GM19193 (cell line): ENCODE measurements around the gene ROS1.

Experiments used
- POLR2A ChIP-seq: IDR thresholded peaks from 4 replicates; pipeline ENCODE4 v1.6.1; 2011; ENCODE audit not compliant: insufficient read depth, insufficient read length; ENCODE audit errors: extremely low read depth

The ROS1 gene

GRCh38 chr6:117399924-117400323 is 25.8 kb downstream of the ROS1 start:
- TF ChIP-seq POLR2A, result no peak

DNA sequence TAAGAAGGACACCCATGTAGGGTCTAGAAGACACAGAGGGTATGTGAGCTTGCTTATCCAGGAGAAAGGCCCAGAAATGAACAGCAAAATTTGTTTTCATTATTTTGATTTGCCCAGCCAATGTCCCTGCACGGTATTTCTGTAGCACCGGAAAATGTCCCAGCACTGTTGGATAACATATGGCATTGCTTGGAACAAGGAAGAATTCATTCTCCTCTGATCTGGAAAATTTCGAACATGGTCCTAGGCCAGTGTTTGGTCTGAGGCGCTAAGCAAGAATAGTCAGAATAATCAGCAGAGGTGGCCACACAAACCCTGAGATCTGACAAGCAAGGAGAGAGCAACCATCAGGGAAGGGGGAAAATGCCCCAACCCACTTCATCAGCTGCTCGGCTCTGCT is 26.6 kb downstream of the ROS1 start:
- no peak for TF ChIP-seq POLR2A

DNA sequence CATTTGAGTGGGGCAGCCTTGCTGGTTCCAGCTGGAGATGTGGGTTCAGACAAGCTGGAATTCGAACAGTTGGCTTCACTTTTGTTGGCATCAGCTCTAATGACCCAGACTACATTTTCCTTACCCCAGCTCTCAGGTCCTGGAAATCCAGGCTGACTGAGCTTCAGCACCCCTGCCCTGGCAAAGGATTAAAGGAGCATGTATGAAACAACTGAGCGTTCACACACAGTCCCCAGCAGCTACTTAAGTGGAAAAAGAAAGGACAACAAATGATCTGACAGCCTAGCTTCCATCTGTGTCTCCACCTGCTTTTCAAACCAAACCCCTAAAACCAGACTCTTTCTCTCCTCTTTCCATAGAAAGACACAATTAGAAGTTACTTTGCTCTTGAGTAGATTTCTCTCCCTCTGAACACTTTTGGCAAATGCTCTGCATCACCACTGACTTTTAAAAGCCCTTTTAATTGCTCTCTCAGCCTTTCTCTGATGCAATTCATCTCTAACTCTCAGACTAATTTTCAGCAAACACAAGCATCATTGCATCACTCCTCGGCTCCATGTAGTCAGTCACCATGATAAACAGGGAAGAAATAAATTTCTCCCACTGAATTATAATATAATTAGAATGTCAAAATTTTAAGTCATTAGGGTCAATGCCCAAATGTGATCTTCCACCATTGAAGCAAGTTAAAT is 28.1 kb downstream of the ROS1 start:
- no peak for TF ChIP-seq POLR2A

DNA sequence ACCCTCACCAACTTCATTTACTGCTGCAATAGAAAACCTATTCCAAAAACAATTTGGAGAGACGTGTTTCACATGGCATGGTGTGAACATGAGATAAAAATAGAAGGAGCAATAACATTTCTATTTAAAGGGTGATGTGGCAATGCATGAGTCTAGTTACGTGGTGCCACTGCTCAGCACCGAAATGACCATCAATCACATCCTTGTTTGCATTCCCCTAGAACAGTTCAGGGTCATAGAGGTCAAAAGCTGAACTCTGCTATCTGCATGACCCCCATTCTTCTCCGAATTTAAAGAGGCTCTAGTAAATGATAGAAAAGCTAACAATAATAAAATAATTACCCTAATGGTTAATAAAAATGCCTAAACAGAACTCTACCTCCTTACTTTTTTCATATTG is 29.5 kb downstream of the ROS1 start:
- no peak for TF ChIP-seq POLR2A

DNA sequence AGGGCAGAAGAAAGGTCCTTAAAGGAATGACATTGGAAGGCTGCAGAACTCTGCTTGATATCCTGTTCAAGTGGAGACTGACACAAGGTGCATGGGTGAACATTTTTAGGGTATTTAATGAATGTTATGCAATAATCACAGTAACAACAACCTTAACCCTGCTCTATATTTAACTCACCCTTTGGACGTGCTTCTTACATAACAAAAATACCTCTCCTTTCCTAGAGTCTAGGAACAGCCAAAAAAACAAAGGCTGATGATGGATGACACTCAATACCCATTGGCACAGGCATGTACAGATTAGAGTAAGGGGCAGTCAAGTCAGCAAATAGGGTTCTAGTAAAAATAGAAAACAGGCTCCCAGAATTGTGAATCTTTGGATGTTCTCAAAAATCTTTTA is 30.6 kb downstream of the ROS1 start:
- TF ChIP-seq POLR2A, result no peak

GRCh38 chr6:117393045-117393444 is 32.7 kb downstream of the ROS1 start:
- no peak for TF ChIP-seq POLR2A

DNA sequence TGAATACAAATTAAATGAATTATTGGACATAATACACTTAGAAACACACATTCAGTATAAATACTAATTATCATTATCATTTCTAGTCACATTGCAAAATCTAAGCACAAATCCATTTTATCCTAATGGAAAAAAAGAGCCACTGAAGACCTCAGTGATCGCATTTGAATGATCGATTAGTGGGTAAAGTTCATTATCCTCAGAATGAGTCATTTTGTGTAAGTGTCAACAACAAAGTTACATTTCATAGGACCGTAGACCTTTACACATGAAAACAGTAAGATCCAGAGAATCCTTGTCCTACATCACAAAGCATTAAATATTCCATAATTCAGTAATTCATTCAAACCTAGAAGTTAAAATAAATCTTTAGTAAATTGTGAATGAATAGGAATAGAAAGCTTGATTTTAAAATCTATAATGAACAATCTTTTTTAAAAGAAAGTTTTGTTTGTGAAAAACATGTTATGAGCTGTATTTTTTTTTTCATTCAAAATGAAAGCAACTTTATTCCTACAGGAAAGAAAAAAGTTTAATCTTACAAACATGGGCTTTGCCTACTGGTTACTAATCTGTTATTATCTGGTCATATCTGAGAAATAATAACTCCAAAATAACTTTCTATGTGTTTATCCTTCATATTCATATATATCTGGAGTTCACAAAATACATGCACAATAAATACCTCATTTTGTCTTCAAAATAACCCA is 33.7 kb downstream of the ROS1 start:
- no peak for TF ChIP-seq POLR2A

DNA sequence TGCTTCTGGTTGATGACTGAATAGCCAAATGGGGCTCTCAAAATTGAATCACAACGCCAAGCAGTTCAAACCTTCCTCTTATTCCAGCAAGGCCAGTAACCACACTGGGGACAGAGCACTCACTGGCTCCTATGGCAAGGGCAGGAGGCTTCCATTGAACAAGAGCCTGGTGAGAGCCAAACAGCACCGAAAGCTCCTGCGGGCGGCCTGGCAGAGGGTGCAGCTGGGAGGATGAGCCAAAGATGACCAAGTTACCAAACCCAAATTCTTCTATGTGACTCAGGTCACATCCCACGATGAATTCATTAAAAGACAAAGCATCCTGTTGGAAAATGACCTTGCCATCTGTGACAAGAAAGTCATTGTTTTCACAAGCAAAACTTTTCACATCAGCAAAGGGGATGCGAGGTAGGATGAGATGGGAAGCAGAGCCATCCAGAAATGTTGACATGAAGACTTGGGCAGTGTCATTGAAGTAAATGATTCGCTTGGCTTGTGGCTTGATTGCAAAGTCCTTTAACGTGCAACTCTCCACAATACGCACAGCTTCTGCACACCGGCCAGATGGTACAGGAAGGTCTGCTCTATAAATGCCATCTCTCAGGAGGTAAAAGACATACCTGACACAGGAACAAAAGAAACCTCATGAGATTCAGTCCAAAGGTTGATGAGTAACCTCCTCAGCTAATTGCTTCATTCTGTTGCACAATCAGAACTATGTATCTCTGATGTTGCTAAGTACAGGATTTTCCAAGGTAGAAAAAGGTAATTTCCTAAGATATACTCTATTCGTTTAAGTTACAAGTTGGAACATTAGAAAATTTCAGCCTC is 36.3 kb downstream of the ROS1 start:
- TF ChIP-seq POLR2A, result no peak

- no peak for TF ChIP-seq POLR2A
Measured at GRCh38 chr6:117387454-117387974, 38.2 kb downstream of the ROS1 start.

GRCh38 chr6:117384659-117385058 is 41.1 kb downstream of the ROS1 start:
- TF ChIP-seq POLR2A, result no peak

DNA sequence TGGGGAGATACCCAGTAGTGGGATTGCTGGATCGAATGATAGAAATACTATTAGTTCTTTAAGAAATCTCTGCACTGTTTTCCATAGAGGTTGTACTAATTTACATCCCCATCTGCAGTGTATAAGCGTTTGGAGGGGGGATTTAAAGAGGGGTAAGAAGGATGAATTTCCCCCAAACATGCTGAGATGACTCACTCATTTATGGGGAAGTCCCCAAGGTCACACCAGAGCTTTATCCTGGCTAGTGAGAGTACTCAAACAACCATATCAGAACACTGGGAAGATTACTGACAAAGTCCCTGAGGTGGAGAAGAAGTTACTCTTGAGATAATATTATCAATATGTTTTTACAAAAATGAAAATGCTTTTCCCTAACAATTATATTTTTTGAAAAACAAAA is 44.0 kb downstream of the ROS1 start:
- no peak for TF ChIP-seq POLR2A

- TF ChIP-seq POLR2A, result no peak
Measured at GRCh38 chr6:117380298-117380697, 45.4 kb downstream of the ROS1 start.

- no peak for TF ChIP-seq POLR2A
Measured at GRCh38 chr6:117375446-117375845, 50.3 kb downstream of the ROS1 start.

- TF ChIP-seq POLR2A, result no peak
Measured at GRCh38 chr6:117373211-117373813, 52.4 kb downstream of the ROS1 start.

DNA sequence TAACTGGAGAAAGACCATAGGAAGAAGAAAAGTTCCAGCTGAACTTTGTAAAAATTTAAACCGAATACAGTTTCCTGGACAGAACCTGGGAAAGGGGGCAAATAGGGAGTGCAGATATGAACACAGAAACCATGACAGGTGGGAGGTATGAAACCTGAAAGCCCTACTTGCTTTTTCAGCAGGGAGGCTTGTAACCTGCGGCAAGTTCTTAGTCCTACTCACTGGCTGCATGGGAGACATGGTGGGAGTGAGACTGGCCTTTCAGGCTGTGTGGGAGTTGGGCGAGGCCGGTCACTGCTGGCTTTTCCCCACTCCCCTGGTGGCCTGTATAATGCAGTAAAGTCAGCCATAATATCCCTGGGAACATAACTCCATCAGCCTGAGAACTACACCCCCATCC is 54.2 kb downstream of the ROS1 start:
- TF ChIP-seq POLR2A, result no peak
